Ishikawa (cell line): ENCODE results near the gene SLFN5.

Experiments used
- CEBPB ChIP-seq: IDR thresholded peaks from 2 replicates; pipeline ENCODE4 v1.6.1; 2012
- CREB1 ChIP-seq: IDR thresholded peaks from 2 replicates; pipeline ENCODE4 v1.6.1; 2012; ENCODE audit warnings: low read depth
- EP300 ChIP-seq: IDR thresholded peaks from 2 replicates; pipeline ENCODE4 v1.6.1; 2012; ENCODE audit warnings: borderline replicate concordance
- FOXM1 ChIP-seq: IDR thresholded peaks from 2 replicates; pipeline ENCODE4 v1.6.1; 2012; ENCODE audit warnings: low read depth, borderline replicate concordance
- RAD21 ChIP-seq: IDR thresholded peaks from 2 replicates; pipeline ENCODE4 v1.6.1; 2012; ENCODE audit warnings: low read depth
- TAF1 ChIP-seq: IDR thresholded peaks from 2 replicates; pipeline ENCODE4 v1.6.1; 2012; ENCODE audit warnings: low read depth, mild to moderate bottlenecking
- TEAD4 ChIP-seq: IDR thresholded peaks from 2 replicates; pipeline ENCODE4 v1.6.1; 2012
- USF1 ChIP-seq: IDR thresholded peaks from 2 replicates; pipeline ENCODE4 v1.6.1; 2012
- YY1 ChIP-seq: IDR thresholded peaks from 2 replicates; pipeline ENCODE4 v1.6.1; 2012; ENCODE audit warnings: low read depth
- ZBTB7A ChIP-seq: IDR thresholded peaks from 2 replicates; pipeline ENCODE4 v1.6.1; 2012; ENCODE audit warnings: low read depth
- TF ChIP-seq, protein P1 (sequence below): IDR thresholded peaks from 2 replicates; pipeline ENCODE4 v1.6.1; 2012
- TF ChIP-seq, protein P2 (sequence below): IDR thresholded peaks from 2 replicates; pipeline ENCODE4 v1.6.1; 2012; ENCODE audit warnings: low read depth, mild to moderate bottlenecking

- TF ChIP-seq TAF1: no peak
- no peak for TF ChIP-seq CREB1
- TF ChIP-seq, protein P1, sequence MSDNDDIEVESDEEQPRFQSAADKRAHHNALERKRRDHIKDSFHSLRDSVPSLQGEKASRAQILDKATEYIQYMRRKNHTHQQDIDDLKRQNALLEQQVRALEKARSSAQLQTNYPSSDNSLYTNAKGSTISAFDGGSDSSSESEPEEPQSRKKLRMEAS: no peak
- TF ChIP-seq FOXM1: no peak
- TF ChIP-seq TEAD4: no peak
- TF ChIP-seq EP300: no peak
- TF ChIP-seq CEBPB: no peak
- TF ChIP-seq RAD21: no peak
- TF ChIP-seq, protein P2, sequence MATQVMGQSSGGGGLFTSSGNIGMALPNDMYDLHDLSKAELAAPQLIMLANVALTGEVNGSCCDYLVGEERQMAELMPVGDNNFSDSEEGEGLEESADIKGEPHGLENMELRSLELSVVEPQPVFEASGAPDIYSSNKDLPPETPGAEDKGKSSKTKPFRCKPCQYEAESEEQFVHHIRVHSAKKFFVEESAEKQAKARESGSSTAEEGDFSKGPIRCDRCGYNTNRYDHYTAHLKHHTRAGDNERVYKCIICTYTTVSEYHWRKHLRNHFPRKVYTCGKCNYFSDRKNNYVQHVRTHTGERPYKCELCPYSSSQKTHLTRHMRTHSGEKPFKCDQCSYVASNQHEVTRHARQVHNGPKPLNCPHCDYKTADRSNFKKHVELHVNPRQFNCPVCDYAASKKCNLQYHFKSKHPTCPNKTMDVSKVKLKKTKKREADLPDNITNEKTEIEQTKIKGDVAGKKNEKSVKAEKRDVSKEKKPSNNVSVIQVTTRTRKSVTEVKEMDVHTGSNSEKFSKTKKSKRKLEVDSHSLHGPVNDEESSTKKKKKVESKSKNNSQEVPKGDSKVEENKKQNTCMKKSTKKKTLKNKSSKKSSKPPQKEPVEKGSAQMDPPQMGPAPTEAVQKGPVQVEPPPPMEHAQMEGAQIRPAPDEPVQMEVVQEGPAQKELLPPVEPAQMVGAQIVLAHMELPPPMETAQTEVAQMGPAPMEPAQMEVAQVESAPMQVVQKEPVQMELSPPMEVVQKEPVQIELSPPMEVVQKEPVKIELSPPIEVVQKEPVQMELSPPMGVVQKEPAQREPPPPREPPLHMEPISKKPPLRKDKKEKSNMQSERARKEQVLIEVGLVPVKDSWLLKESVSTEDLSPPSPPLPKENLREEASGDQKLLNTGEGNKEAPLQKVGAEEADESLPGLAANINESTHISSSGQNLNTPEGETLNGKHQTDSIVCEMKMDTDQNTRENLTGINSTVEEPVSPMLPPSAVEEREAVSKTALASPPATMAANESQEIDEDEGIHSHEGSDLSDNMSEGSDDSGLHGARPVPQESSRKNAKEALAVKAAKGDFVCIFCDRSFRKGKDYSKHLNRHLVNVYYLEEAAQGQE: no peak
- TF ChIP-seq USF1: no peak
- TF ChIP-seq YY1: no peak
- no peak for TF ChIP-seq ZBTB7A
These were observed 72.4 kb downstream of the SLFN5 start for GRCh38 chr17:35315283-35315682.
